HEK293T (cell line): ENCODE results near the gene IL17RA.

ENCODE experiments used
- BHLHE40 ChIP-seq: fragments of 450-650 bp; IDR thresholded peaks from 2 replicates; pipeline ENCODE4 v1.6.1; 2016; ENCODE audit warnings: mild to moderate bottlenecking, moderate library complexity, borderline replicate concordance
- CTBP1 ChIP-seq: fragments of 450-650 bp; IDR thresholded peaks from 2 replicates; pipeline ENCODE4 v1.6.1; 2016; ENCODE audit warnings: borderline replicate concordance
- NFRKB ChIP-seq: fragments of 450-650 bp; IDR thresholded peaks from 2 replicates; pipeline ENCODE4 v1.6.1; 2016; ENCODE audit warnings: mild to moderate bottlenecking, moderate library complexity

GRCh38 chr22:17152340-17152739 lies 67.5 kb downstream of the IL17RA start:
- TF ChIP-seq NFRKB (no peak), CTBP1 (no peak), BHLHE40 (no peak)
